HG03039 (cell line): ENCODE measurements around the gene SLC16A13.
"Not testable (repeated sequence)": the region's sequence is repeated elsewhere in the genome, so short reads cannot be mapped to it uniquely, and the experiment has no call there.

Experiments used
- ATAC-seq: cut with Tn5 transposase; IDR thresholded peaks from one replicate; pipeline ENCODE4 v1.9.1; 2021; ENCODE audit warnings: mild to moderate bottlenecking, moderate library complexity; ENCODE audit not compliant: unreplicated experiment

SLC16A13 gene

GRCh38 chr17:7060165-7060891, 24.5 kb downstream of the SLC16A13 start:
- no peak for ATAC-seq

- no peak for ATAC-seq
Measured at GRCh38 chr17:7063518-7064094, 27.8 kb downstream of the SLC16A13 start.

- no peak for ATAC-seq
Measured at GRCh38 chr17:7064261-7064660, 28.4 kb downstream of the SLC16A13 start.

- ATAC-seq: no peak
Measured at GRCh38 chr17:7067198-7067597, 31.4 kb downstream of the SLC16A13 start.

- ATAC-seq: no peak
Measured at GRCh38 chr17:7068268-7068667, 32.5 kb downstream of the SLC16A13 start.

- ATAC-seq: no peak
Measured at GRCh38 chr17:7070712-7071111, 34.9 kb downstream of the SLC16A13 start.

- no peak for ATAC-seq
Measured at GRCh38 chr17:7072406-7072805, 36.6 kb downstream of the SLC16A13 start.

GRCh38 chr17:7074931-7075330, 39.1 kb downstream of the SLC16A13 start:
- no peak for ATAC-seq

GRCh38 chr17:7077911-7078546, 42.2 kb downstream of the SLC16A13 start:
- ATAC-seq: no peak

- no peak for ATAC-seq
Measured at GRCh38 chr17:7078711-7079110, 42.9 kb downstream of the SLC16A13 start.

GRCh38 chr17:7079581-7080455, 44.0 kb downstream of the SLC16A13 start, which contains the start of gene CLEC10A:
TSS of gene CLEC10A (minus strand) at chr17:7080251. CDS start at chr17:7078812, 1,439 bp downstream.
- no peak for ATAC-seq

- ATAC-seq: no peak
Measured at GRCh38 chr17:7080456-7081041, 44.7 kb downstream of the SLC16A13 start.

GRCh38 chr17:7081341-7082062, 45.7 kb downstream of the SLC16A13 start:
- no peak for ATAC-seq

GRCh38 chr17:7083592-7083991, 47.8 kb downstream of the SLC16A13 start:
- ATAC-seq: no peak

GRCh38 chr17:7084088-7084487, 48.3 kb downstream of the SLC16A13 start:
- ATAC-seq: no peak

- not testable (repeated sequence) for ATAC-seq
Measured at GRCh38 chr17:7088442-7088841, 52.6 kb downstream of the SLC16A13 start.

GRCh38 chr17:7089570-7089969, 53.8 kb downstream of the SLC16A13 start:
- ATAC-seq: not testable (repeated sequence)
